T1000 (cell line): ENCODE data around the gene CDK14.
"Not testable (repeated sequence)": the region's sequence is repeated elsewhere in the genome, so short reads cannot be mapped to it uniquely, and the experiment has no call there.

ENCODE experiments used
- DNase-seq: peaks from one replicate; lab custom pipeline; 2025; ENCODE audit warnings: mixed read lengths; lab: John Stamatoyannopoulos, UW

Gene CDK14

GRCh38 chr7:90794234-90794633 lies 198.1 kb downstream of the CDK14 start:
- DNase-seq = not testable (repeated sequence)

DNA sequence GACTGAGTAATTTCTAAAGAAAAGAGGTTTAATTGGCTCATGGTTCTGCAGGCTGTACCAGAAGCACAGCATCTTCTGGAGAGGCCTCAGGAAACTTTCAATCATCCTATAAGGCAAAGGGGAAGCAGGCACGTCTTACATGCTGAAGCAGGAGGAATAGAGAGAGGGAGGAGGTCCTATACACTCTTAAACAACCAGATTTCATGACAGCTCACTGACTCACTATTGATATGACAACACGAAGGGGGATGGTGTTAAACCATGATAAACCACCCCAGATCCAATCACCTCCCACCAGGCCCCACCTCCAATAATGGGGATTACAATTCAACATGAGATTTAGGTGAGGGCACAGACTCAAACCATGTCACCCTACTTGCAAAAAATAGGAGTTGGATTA lies 201.5 kb downstream of the CDK14 start:
- no peak for DNase-seq

DNA sequence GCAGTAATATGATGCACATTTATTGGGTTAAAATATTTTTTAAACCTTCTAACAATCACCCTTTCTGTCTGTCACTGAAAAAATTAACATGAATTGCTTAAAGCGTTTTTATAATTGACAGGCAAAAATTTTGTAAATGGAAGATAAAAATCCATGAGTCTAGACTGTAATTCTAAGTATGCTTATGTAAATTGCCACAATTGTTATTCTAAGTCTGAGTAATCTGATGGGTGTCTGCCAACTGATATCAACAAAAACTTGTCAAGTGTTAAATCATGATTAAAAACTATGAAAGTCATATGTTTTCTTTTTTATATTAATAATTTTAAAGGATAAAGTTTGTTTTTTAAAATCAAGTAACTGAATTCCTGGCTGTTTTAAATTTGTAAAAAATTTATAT lies 208.2 kb downstream of the CDK14 start:
- no peak for DNase-seq

DNA sequence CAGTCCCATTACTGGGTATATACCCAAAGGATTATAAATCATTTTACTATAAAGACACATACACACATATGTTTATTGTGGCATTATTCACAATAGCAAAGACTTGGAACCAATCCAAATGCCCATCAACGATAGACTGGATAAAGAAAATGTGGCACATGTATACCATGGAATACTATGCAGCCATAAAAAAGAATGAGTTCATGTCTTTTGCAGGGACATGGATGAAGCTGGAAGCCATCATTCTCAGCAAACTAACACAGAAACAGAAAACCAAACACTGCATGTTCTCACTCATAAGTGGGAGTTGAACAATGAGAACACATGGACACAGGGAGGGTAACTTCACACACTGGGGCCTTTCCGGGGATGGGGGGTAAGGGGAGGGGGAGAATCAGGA lies 219.4 kb downstream of the CDK14 start:
- not testable (repeated sequence) for DNase-seq

DNA sequence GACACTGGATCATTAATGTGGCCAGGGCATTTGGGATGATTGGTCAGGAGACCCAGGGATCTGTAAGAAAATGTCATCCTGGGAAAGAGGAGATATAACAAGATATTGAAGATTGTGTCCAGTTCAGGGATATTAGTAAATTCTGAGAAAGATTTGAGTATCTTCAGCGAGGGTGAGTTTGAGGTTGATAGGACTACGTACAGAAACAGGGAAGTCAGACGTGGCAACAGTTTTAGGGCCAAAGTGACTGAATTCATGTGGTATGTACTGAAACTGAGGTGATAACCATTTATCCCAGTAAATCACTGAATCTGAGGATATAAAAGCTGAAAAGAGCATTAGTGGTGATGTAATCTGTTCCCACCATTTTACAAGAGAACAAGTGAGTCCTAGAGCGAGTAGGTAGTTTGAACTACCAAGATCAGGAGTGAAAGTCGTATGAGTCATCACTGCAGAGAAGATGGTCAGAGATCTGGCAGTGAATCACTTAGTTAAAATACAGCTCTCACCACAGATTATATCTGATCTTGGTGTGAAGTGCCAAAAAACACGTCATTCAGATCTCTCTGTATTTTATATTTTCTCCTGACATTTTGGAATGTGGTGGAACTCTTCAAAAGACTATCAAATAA lies 220.5 kb downstream of the CDK14 start:
- peak; percentile 7 for DNase-seq

GRCh38 chr7:90817151-90817550 lies 221.0 kb downstream of the CDK14 start:
- no peak for DNase-seq

DNA sequence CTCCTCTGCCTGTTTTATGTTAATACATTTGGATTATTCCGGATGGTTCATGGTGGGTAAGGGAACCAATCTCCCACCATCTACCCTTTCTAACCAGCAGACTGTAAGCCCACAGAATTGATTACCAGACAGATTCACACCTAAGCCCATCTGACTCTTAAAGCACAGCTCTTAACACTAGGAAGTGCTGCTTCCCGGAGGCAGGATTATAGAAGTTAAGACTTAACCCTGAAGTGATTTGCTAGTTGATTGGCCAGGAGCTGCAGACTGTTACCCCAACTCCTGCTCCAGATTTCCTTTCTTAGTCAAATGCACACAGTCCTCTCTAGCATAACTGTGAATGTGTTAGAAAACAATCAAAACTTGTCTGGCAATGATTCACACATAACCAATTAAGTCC lies 221.7 kb downstream of the CDK14 start:
- DNase-seq = no peak

DNA sequence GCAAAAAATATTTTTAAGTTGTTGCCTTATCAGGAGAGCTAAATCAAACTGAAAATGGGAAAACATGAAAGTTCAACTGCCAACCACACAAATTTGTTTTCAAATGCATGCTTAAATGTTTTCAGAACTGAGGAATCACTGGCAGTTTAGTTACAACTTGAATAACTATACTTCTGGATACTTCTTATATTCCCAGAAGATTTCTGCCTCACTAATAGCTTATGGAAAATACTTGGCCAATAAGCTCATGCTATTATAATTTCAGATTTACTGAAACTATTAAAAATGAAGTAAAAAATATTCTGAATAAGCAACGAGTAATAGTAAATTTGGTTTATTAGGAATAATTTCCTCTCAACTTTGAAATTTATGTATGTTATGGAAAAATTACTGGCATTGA lies 222.2 kb downstream of the CDK14 start:
- no peak for DNase-seq

DNA sequence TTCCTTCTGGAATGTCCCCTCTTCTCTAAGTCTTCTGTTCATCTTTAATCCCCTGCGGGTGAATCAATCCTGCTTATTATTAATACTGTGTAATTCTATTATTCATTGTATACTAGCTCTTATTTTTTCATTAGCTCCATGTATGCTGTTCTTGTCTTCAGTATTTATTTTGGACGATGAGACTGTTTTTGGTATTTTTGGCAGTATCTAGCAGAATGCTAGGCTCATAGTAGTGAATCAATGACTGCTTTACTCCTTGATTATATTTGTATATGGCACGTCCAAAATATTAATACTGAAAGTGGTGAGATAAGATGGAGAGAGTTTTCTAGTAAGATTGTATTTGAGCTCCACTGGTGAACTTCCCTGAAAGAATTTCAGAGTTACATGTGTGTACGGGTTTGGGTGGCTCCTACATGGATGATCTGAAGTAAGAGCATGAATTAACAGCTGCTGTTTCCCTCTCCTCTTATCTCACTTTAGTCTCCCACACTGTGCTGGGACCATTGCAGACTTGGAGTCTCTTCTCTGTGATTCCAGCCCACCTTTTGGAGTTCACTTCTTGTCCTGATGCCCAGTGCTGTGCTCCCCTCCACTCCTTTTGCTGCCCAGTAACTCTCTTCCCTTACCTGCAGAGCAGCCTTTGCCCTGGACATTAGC lies 226.0 kb downstream of the CDK14 start:
- no peak for DNase-seq

DNA sequence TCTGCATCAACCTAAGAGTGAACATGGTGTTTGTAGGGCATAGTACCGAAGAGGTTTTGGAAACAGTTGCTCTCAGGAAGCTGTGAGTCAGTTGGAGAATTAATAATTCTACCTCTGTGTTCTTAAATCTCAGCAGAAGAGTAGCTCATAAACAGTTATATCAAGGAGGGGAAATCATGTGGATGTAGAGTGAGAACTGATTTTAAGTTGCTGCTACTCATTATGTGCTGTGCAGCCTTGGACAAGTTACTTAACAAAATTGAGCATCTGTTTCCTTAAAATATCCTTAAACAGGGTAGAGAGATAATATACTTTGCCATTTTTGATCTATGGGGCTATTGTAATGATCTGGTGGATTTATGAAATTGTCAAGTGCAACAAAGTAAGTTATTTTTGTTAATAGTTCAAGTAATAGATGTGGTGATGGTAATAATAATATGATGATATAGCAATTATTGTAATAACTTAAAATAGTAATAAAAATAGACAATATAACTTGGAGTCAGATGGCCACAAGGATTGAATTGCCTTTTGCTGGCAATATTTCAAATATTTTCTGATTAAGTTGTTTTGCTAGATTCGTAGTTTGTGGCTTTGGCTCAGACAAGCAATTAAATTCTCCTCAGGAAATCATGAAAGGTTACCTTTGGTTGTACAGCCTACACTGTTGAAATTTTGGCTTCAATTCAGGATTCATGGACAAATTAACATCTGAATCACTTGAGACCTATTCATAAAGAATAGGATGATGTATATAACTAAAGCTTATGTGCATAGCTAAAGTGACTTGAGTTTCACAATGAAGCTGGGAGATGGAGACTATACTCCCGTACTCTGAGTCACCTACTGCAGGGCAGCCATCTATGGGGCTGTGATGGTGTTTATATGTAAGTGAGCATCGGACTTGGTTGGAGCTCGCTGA lies 228.5 kb downstream of the CDK14 start:
- DNase-seq = no peak

- DNase-seq = no peak
Observed at GRCh38 chr7:90825779-90826178, 229.7 kb downstream of the CDK14 start.

GRCh38 chr7:90828601-90829000 lies 232.5 kb downstream of the CDK14 start:
- no peak for DNase-seq

DNA sequence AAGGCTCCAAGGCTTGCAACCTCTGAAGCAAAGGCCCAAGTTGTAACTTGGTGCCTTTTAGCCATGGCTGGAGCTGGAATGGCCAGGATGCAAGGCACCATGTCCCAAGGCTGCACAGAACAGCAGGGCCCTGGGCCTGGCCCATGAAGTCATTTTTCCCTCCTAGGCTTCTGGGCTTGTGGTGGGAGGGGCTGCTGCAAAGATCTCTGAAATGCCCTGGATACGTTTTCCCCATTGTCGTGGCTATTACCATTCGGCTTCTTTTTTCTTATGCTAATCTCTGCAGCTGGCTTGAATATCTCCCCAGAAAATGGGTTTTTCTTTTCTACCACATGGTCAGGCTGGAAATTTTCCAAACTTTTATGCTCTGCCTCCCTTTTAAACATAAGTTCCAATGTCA lies 234.2 kb downstream of the CDK14 start:
- no peak for DNase-seq

DNA sequence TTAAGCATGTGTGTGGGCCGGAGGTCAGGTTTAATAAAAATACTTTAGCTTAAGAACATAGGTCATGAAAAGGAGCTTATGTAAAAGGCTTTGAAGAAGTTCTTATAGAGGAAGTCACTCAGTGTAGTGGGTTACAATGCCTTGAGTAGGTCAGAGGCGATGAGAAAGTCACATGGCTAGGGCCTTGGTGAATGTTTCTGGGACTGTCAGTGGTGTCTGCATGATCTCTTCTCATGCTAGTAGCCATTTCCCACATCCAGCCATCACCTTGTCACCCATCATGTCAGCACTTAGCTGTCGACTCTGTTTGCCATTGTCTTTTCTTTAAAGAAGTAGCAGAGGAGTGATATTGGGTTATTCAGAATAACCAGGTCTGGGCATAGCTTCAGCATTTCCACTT lies 236.6 kb downstream of the CDK14 start:
- no peak for DNase-seq

- no peak for DNase-seq
Observed at GRCh38 chr7:90833443-90833842, 237.3 kb downstream of the CDK14 start.

- no peak for DNase-seq
Observed at GRCh38 chr7:90834771-90835170, 238.7 kb downstream of the CDK14 start.

DNA sequence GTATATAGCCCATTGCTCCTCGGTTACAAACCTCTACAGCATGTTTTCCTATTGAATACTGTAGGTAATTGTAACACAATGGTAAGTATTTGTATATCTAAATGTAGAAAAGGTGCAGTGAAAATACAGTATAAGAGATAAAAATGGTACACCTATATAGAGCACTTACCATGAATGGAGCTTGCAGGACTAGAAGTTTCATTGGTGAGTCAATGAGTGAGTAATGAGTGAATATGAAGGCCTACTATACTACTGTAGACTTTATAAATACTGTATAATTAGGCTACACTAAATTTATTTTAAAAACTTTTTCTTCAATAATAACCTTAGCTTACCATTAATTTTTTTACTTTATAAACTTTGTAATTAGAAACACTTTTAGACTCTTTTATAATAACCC lies 239.7 kb downstream of the CDK14 start:
- DNase-seq = no peak

DNA sequence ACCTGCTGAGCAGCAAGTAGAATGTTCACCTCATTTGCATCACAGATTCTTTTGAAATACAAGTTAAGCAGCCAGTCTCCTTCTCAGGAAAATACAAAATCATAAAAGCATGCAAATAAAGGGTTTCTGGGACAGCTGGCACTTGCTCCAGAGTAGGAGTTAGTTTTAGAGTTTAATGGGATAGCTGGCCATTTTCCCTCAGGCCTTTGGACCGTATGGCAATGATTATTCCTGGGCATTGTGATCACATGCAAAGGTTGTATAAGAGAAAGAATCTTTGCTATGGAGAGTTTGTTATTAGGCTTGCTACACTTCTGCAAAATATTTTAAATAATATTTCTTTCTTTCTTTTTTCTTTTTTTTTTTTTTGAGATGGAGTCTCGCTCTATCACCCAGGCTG lies 240.8 kb downstream of the CDK14 start:
- DNase-seq = no peak

- no peak for DNase-seq
Observed at GRCh38 chr7:90838799-90839198, 242.7 kb downstream of the CDK14 start.

GRCh38 chr7:90839316-90839715 lies 243.2 kb downstream of the CDK14 start:
- DNase-seq = no peak

DNA sequence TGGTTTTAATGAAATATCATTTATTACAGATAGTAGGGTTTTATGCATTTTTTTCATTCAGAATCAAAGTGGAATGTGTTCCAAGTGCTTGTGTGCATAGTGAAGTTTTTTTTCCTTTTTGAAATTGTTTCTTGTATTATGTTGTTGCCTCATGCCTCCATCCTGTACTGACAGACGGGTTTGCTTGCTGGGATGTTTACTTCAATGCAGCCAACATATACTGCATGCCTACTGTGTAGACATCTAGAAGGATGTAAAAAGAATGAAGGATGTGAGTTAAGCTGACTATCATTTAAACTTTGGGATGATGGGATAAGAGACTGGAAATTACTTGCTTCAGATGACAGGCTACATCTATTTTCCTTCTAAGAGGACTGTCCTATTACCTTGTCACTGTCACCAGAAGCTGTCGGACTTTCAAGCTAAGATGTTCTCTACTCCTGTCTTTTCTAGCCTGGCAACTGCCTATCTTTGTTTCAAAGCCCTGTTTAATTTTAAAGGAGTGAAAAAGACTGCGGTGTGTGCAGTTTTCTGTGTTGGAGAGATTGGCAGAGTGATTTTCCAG lies 243.7 kb downstream of the CDK14 start:
- no peak for DNase-seq

GRCh38 chr7:90841759-90842429 lies 245.8 kb downstream of the CDK14 start:
- no peak for DNase-seq
